OCI-LY1 (cell line): Measurements from ENCODE around the gene ALKBH3.

Experiments used
- CTCF ChIP-seq: fragments of 200-600 bp; sonication (generic), shearing (Covaris generic); IDR thresholded peaks from 2 replicates; pipeline ENCODE4 v1.5.1; 2017; ENCODE audit warnings: mild to moderate bottlenecking, antibody characterized with exemption, low read length, moderate library complexity, mixed read lengths
- EZH2 ChIP-seq: fragments of 200-600 bp; sonication (generic), shearing (Covaris generic); IDR thresholded peaks from 2 replicates; pipeline ENCODE4 v1.8.0; 2017; ENCODE audit warnings: borderline replicate concordance, mixed run types, mild to moderate bottlenecking, antibody characterized with exemption, low read length, moderate library complexity, mixed read lengths

GRCh38 chr11:43901551-43901950 is 20.9 kb downstream of the ALKBH3 start:
- TF ChIP-seq CTCF = no peak
- no peak for TF ChIP-seq EZH2
